PC-3 (cell line): ENCODE results near the gene COL19A1. TPM values are rescaled to one million over a fixed set of nuclear protein-coding genes. Genes with fewer than 3 reads are reported as not detected.

Source experiments
- ATAC-seq: fragments of 200-7000 bp; cut with Tn5 transposase; 2 replicates; pipeline ENCODE4 v1.9.1; 2020; ENCODE audit warnings: mild to moderate bottlenecking, moderate library complexity
- BruUV-seq: library from RNA; stranded (reverse); fragments of 400-500 nt; replicated peaks from 2 replicates; lab custom pipeline; 2021; lab: Mats Ljungman, UMichigan
- CTCF ChIA-PET: fragments of 300-600 bp; sonication (Branson Sonifier 250); formaldehyde crosslinking; loops from one replicate; lab custom pipeline; 2022; ENCODE audit warnings: antibody characterized with exemption; lab: Charles Lee
- POLR2A ChIA-PET: fragments of 300-600 bp; sonication (Branson Sonifier 250); formaldehyde crosslinking; loops from one replicate; lab custom pipeline; 2022; ENCODE audit warnings: antibody characterized with exemption; ENCODE audit not compliant: unreplicated experiment; lab: Charles Lee
- DNase-seq: peaks from one replicate; pipeline ENCODE4 v3.0.0-alpha.2; 2015
- H2AFZ ChIP-seq: fragments of 300-600 bp; sonication (generic); 2 replicates; pipeline ENCODE4 v1.6.0; 2016; ENCODE audit warnings: antibody characterized with exemption, low read length
- H3F3A ChIP-seq: fragments of 300-600 bp; sonication (generic); one replicate; pipeline ENCODE4 v1.6.0; 2017; ENCODE audit warnings: antibody characterized with exemption, low read length, control low read depth, mild to moderate bottlenecking; ENCODE audit not compliant: unreplicated experiment
- H3K27ac ChIP-seq: fragments of 300-600 bp; sonication (generic); 2 replicates; pipeline ENCODE4 v1.5.1; 2016; ENCODE audit warnings: mild to moderate bottlenecking, low read length
- H3K27me3 ChIP-seq: fragments of 300-600 bp; sonication (generic); 2 replicates; pipeline ENCODE4 v1.6.1; 2016; ENCODE audit warnings: low read length, mixed read lengths
- H3K36me3 ChIP-seq: fragments of 300-600 bp; sonication (generic); 2 replicates; pipeline ENCODE4 v1.6.1; 2016; ENCODE audit warnings: low read depth, mixed run types, low read length, mixed read lengths
- H3K4me1 ChIP-seq: fragments of 300-600 bp; sonication (generic); 2 replicates; pipeline ENCODE4 v1.5.1; 2016; ENCODE audit warnings: low read length; ENCODE audit not compliant: insufficient read depth
- H3K4me2 ChIP-seq: fragments of 300-600 bp; sonication (generic); 2 replicates; pipeline ENCODE4 v1.6.0; 2016; ENCODE audit warnings: low read length
- H3K4me3 ChIP-seq: fragments of 300-600 bp; sonication (generic); 2 replicates; pipeline ENCODE4 v1.5.1; 2016; ENCODE audit warnings: mild to moderate bottlenecking, low read length, mixed read lengths
- H3K79me2 ChIP-seq: fragments of 300-600 bp; sonication (generic); 2 replicates; pipeline ENCODE4 v1.6.1; 2017; ENCODE audit warnings: low read length, mixed read lengths
- H3K9ac ChIP-seq: fragments of 300-600 bp; sonication (generic); 2 replicates; pipeline ENCODE4 v1.6.0; 2016; ENCODE audit warnings: mild to moderate bottlenecking, low read length
- H3K9me2 ChIP-seq: fragments of 300-600 bp; sonication (generic); replicated peaks from 2 replicates; pipeline ENCODE4 v1.6.1; 2016; ENCODE audit warnings: mixed run types, low read length, mixed read lengths
- H3K9me3 ChIP-seq: fragments of 300-600 bp; sonication (generic); 2 replicates; pipeline ENCODE4 v1.6.1; 2016; ENCODE audit warnings: low read length, mixed read lengths
- H4K20me1 ChIP-seq: fragments of 300-600 bp; sonication (generic); 2 replicates; pipeline ENCODE4 v1.6.1; 2016; ENCODE audit warnings: low read length, mixed read lengths
- EZH2 ChIP-seq: fragments of 300-600 bp; sonication (generic); IDR thresholded peaks from one replicate; pipeline ENCODE4 v1.6.1; 2017; ENCODE audit warnings: antibody characterized with exemption, mild to moderate bottlenecking, low read length; ENCODE audit not compliant: unreplicated experiment
- EZH2phosphoT487 ChIP-seq: fragments of 300-600 bp; sonication (generic); IDR thresholded peaks from 2 replicates; pipeline ENCODE4 v1.6.1; 2018; ENCODE audit warnings: mild to moderate bottlenecking, antibody characterized with exemption, low read length, borderline replicate concordance
- intact Hi-C: fragments of 100-400 bp; cut with micrococcal nuclease; formaldehyde crosslinking; loops from 2 replicates; pipeline ENCODE4 v1.9.0; 2023
- total RNA-seq: library from RNA; depleted of rRNA; stranded (reverse); fragments of >200 nt; gene quantifications from 2 replicates; pipeline ENCODE4 v1.2.3, GENCODE V29; 2014
- TF ChIP-seq, protein P1 (sequence below): fragments of 300-600 bp; sonication (generic); conservative IDR thresholded peaks from 2 replicates; pipeline ENCODE4 v1.5.1; 2017; ENCODE audit warnings: antibody characterized with exemption, low read depth, mild to moderate bottlenecking, low read length

Gene COL19A1
- total RNA-seq, 1 experiment from 2014 or later, result not detected

DNA sequence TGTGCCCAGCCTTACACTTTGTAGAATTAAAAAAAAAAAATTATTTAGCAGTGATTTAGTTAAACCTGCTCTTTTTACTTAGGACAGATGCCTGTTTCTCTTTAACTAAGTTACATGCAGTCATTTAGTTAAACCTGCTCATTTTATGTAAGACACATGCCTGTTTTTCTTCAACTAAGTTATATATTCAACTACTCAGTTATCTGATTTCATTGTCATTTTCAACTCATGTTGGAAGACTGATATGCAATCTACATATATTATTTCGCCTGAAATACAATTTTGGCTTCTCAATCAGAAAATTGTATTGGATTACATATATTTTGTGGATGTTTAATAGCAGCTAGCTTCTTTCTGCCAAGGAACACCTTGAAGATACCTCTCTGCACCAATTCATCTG lies 171.1 kb downstream of the COL19A1 start:
- Histone ChIP-seq H3K4me3 (no peak overlapping the region), H3K9me3 (no peaks in the 10 kb centered on the region), H4K20me1 (no peaks in the 10 kb centered on the region), H3K27ac (no peak overlapping the region), H3K9me2 (no peaks in the 10 kb centered on the region), H3K27me3 (no peaks in the 10 kb centered on the region), H3K36me3 (no peaks in the 10 kb centered on the region), H3K4me2 (no peak overlapping the region), H3K79me2 (no peaks in the 10 kb centered on the region), H2AFZ (no peak overlapping the region), H3K4me1 (no peaks in the 10 kb centered on the region), H3K9ac (no peak overlapping the region), H3F3A (no peaks in the 10 kb centered on the region)
- ChIA-PET POLR2A (no interaction called here), CTCF (no interaction called here)
- no peak for DNase-seq
- TF ChIP-seq, protein P1, sequence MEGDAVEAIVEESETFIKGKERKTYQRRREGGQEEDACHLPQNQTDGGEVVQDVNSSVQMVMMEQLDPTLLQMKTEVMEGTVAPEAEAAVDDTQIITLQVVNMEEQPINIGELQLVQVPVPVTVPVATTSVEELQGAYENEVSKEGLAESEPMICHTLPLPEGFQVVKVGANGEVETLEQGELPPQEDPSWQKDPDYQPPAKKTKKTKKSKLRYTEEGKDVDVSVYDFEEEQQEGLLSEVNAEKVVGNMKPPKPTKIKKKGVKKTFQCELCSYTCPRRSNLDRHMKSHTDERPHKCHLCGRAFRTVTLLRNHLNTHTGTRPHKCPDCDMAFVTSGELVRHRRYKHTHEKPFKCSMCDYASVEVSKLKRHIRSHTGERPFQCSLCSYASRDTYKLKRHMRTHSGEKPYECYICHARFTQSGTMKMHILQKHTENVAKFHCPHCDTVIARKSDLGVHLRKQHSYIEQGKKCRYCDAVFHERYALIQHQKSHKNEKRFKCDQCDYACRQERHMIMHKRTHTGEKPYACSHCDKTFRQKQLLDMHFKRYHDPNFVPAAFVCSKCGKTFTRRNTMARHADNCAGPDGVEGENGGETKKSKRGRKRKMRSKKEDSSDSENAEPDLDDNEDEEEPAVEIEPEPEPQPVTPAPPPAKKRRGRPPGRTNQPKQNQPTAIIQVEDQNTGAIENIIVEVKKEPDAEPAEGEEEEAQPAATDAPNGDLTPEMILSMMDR, result no peak
- no peak for TF ChIP-seq EZH2
- TF ChIP-seq EZH2phosphoT487, result no peak
- intact Hi-C loops, result no loop called here
- no TSS peak for BruUV-seq
- ATAC-seq, result no peak

DNA sequence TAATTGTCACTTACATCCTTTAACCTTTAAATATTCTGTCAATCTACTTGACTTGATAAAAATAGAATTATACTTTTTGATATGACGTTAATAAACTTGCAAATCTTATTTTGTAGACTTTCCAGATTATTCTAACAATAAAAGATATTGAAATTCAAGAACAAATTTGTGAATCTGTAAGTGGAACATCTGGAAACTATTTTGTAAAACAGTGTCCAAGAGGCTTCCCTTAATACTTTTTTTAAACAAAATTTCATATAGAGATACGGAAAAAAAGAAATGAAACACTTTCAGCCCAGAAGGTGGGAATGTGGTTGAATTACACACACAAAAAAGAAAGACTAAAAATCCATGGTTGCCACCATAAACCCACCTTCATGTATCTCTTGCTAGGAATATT lies 174.4 kb downstream of the COL19A1 start:
- H3K9ac ChIP-seq, result no peak overlapping the region
- H3K9me2 ChIP-seq, result no peaks in the 10 kb centered on the region
- intact Hi-C loops, result no loop called here
- TF ChIP-seq EZH2, result no peak
- TF ChIP-seq, protein P1, result no peak
- no peak for TF ChIP-seq EZH2phosphoT487
- H3K4me1 ChIP-seq, result no peaks in the 10 kb centered on the region
- no peak overlapping the region for H3K4me2 ChIP-seq
- DNase-seq, result no peak
- H4K20me1 ChIP-seq, result no peaks in the 10 kb centered on the region
- no peak for ATAC-seq
- no peaks in the 10 kb centered on the region for H3F3A ChIP-seq
- no peak overlapping the region for H3K27ac ChIP-seq
- H3K27me3 ChIP-seq, result no peaks in the 10 kb centered on the region
- CTCF ChIA-PET, result no interaction called here
- no peaks in the 10 kb centered on the region for H3K79me2 ChIP-seq
- no peak overlapping the region for H3K4me3 ChIP-seq
- H3K9me3 ChIP-seq, result no peaks in the 10 kb centered on the region
- H3K36me3 ChIP-seq, result no peaks in the 10 kb centered on the region
- H2AFZ ChIP-seq, result no peak overlapping the region
- POLR2A ChIA-PET, result no interaction called here
- no TSS peak for BruUV-seq

DNA sequence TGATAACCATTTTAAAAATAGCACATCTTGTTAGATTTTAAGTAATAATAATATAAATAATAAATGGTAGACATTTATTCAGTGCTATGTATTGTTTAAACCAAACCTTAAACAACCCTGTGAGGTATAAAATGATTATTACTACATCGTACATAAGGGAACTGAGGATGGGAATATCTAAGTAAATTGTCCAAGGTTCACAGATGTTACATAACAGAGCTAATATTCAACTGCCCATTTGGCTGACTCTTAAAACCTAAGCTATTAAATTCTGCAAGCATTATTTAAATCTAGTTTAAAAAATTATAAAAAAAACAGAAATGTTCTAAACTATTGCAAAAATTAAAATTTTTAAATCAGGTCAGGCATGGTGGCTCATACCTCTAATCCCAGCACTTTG lies 175.1 kb downstream of the COL19A1 start:
- Histone ChIP-seq H2AFZ (no peak overlapping the region), H3K4me2 (no peak overlapping the region), H4K20me1 (no peaks in the 10 kb centered on the region), H3K9ac (no peak overlapping the region), H3K27ac (no peak overlapping the region), H3K36me3 (no peaks in the 10 kb centered on the region), H3K4me3 (no peak overlapping the region), H3K9me2 (no peaks in the 10 kb centered on the region), H3K27me3 (no peaks in the 10 kb centered on the region), H3K79me2 (no peaks in the 10 kb centered on the region), H3K4me1 (no peaks in the 10 kb centered on the region), H3K9me3 (no peaks in the 10 kb centered on the region), H3F3A (no peaks in the 10 kb centered on the region)
- ChIA-PET POLR2A (no interaction called here), CTCF (no interaction called here)
- BruUV-seq, result no TSS peak
- ATAC-seq, result no peak
- intact Hi-C loops, result no loop called here
- DNase-seq, result no peak
- TF ChIP-seq EZH2, result no peak
- TF ChIP-seq, protein P1, result no peak
